HEK293 (cell line): ENCODE data around the gene HOXA6.

Source experiments
- CTCF ChIA-PET: fragments of 350-600 bp; formaldehyde crosslinking; extraction: SDS; loops from one replicate; lab custom pipeline; 2021; ENCODE audit warnings: antibody characterized with exemption; lab: Yijun Ruan, JAX
- POLR2A ChIA-PET: fragments of 300-600 bp; formaldehyde crosslinking; extraction: SDS; loops from one replicate; lab custom pipeline; 2020; ENCODE audit warnings: antibody characterized with exemption, inconsistent platforms; lab: Yijun Ruan, JAX
- H3K27ac ChIP-seq: fragments of 200-500 bp; sonication (Bioruptor generic); 2 replicates; pipeline ENCODE4 v1.5.1; 2014; ENCODE audit warnings: low read depth, low read length, control low read depth, inconsistent platforms; ENCODE audit errors: extremely low read depth
- H3K36me3 ChIP-seq, 2 experiments: fragments of 200-500 bp in 1 of 2; sonication (Bioruptor generic) in 1 of 2; 1 replicate in 1 of 2; 2 replicates in 1 of 2; pipeline ENCODE4 v1.5.1; 2014 to 2017; ENCODE audit warnings: inconsistent platforms in 2 of 2, low read length in 2 of 2; ENCODE audit not compliant: control insufficient read depth in 2 of 2, insufficient read depth in 1 of 2
- H3K4me1 ChIP-seq: fragments of 200-500 bp; sonication (Bioruptor generic); 2 replicates; pipeline ENCODE4 v1.5.1; 2014; ENCODE audit warnings: mild to moderate bottlenecking, low read length, inconsistent platforms; ENCODE audit not compliant: control insufficient read depth, insufficient read depth
- H3K4me3 ChIP-seq: 2 replicates; pipeline ENCODE4 v1.5.1; 2011; ENCODE audit warnings: low read depth, mild to moderate bottlenecking, control low read depth, low read length, moderate library complexity
- H3K9me3 ChIP-seq: fragments of 200-500 bp; sonication (Bioruptor generic); 2 replicates; pipeline ENCODE4 v1.5.1; 2014; ENCODE audit warnings: low read depth, low read length, inconsistent platforms; ENCODE audit not compliant: control insufficient read depth, insufficient read depth
- BCL11B ChIP-seq: fragments of 450-650 bp; formaldehyde crosslinking; IDR thresholded peaks from 2 replicates; pipeline ENCODE4 v1.5.1; 2016; ENCODE audit warnings: low read depth, missing biosample characterization, missing genetic modification characterization
- GLI2 ChIP-seq: fragments of 450-650 bp; formaldehyde crosslinking; IDR thresholded peaks from 2 replicates; pipeline ENCODE4; 2017; ENCODE audit warnings: missing biosample characterization, missing genetic modification characterization, low read depth, borderline replicate concordance
- GLIS1 ChIP-seq: fragments of 450-650 bp; formaldehyde crosslinking; IDR thresholded peaks from 2 replicates; pipeline ENCODE4 v1.5.1; 2016; ENCODE audit warnings: missing biosample characterization, missing genetic modification characterization
- PRDM1 ChIP-seq: fragments of 450-650 bp; formaldehyde crosslinking; IDR thresholded peaks from 2 replicates; pipeline ENCODE4; 2016; ENCODE audit warnings: missing biosample characterization, missing genetic modification characterization
- PRDM4 ChIP-seq: fragments of 450-650 bp; formaldehyde crosslinking; IDR thresholded peaks from 2 replicates; pipeline ENCODE4 v1.5.1; 2017; ENCODE audit warnings: missing biosample characterization, missing genetic modification characterization
- PRDM6 ChIP-seq: fragments of 450-650 bp; formaldehyde crosslinking; IDR thresholded peaks from 2 replicates; pipeline ENCODE4 v1.5.1; 2017; ENCODE audit warnings: missing biosample characterization, missing genetic modification characterization
- SP3 ChIP-seq: fragments of 450-650 bp; formaldehyde crosslinking; IDR thresholded peaks from 2 replicates; pipeline ENCODE4 v1.5.1; 2016; ENCODE audit warnings: missing biosample characterization, missing genetic modification characterization
- WT1 ChIP-seq: fragments of 450-650 bp; formaldehyde crosslinking; IDR thresholded peaks from 2 replicates; pipeline ENCODE4 v1.5.1; 2016; ENCODE audit warnings: missing biosample characterization, missing genetic modification characterization
- ZBTB17 ChIP-seq: fragments of 450-650 bp; formaldehyde crosslinking; IDR thresholded peaks from 2 replicates; pipeline ENCODE4 v1.5.1; 2016; ENCODE audit warnings: missing biosample characterization, missing genetic modification characterization
- ZBTB7A ChIP-seq: fragments of 450-650 bp; formaldehyde crosslinking; IDR thresholded peaks from 2 replicates; pipeline ENCODE4 v1.5.1; 2016; ENCODE audit warnings: low read depth, missing biosample characterization, missing genetic modification characterization
- ZFP69B ChIP-seq: fragments of 450-650 bp; formaldehyde crosslinking; IDR thresholded peaks from 2 replicates; pipeline ENCODE4 v1.5.1; 2016; ENCODE audit warnings: missing biosample characterization, missing genetic modification characterization
- ZNF146 ChIP-seq: fragments of 450-650 bp; formaldehyde crosslinking; IDR thresholded peaks from 2 replicates; pipeline ENCODE4 v1.5.1; 2016; ENCODE audit warnings: missing biosample characterization, missing genetic modification characterization
- ZNF184 ChIP-seq: fragments of 450-650 bp; IDR thresholded peaks from 2 replicates; pipeline ENCODE4 v1.5.1; 2018; ENCODE audit warnings: missing biosample characterization, mild to moderate bottlenecking, missing genetic modification characterization
- ZNF223 ChIP-seq: fragments of 450-650 bp; formaldehyde crosslinking; IDR thresholded peaks from 2 replicates; pipeline ENCODE4 v1.5.1; 2016; ENCODE audit warnings: missing biosample characterization, missing genetic modification characterization
- ZNF239 ChIP-seq: fragments of 450-650 bp; formaldehyde crosslinking; IDR thresholded peaks from 2 replicates; pipeline ENCODE4 v1.5.1; 2016; ENCODE audit warnings: missing biosample characterization, missing genetic modification characterization
- ZNF324 ChIP-seq: fragments of 450-650 bp; formaldehyde crosslinking; IDR thresholded peaks from 2 replicates; pipeline ENCODE4 v1.5.1; 2016; ENCODE audit warnings: missing biosample characterization, missing genetic modification characterization
- ZNF335 ChIP-seq: fragments of 450-650 bp; formaldehyde crosslinking; conservative IDR thresholded peaks from 2 replicates; pipeline ENCODE4 v1.5.1; 2016; ENCODE audit warnings: missing biosample characterization, missing genetic modification characterization
- ZNF341 ChIP-seq: fragments of 450-650 bp; formaldehyde crosslinking; IDR thresholded peaks from 2 replicates; pipeline ENCODE4; 2016; ENCODE audit warnings: low read depth, missing biosample characterization, missing genetic modification characterization
- ZNF404 ChIP-seq: fragments of 450-650 bp; formaldehyde crosslinking; IDR thresholded peaks from 2 replicates; pipeline ENCODE4 v1.5.1; 2017; ENCODE audit warnings: missing biosample characterization, missing genetic modification characterization
- ZNF48 ChIP-seq: fragments of 450-650 bp; formaldehyde crosslinking; IDR thresholded peaks from 2 replicates; pipeline ENCODE4 v1.5.1; 2016; ENCODE audit warnings: missing biosample characterization, missing genetic modification characterization
- ZNF596 ChIP-seq: fragments of 450-650 bp; IDR thresholded peaks from 2 replicates; pipeline ENCODE4 v1.5.0; 2018; ENCODE audit warnings: missing biosample characterization, mild to moderate bottlenecking, missing genetic modification characterization, moderate library complexity
- ZNF670 ChIP-seq: fragments of 450-650 bp; formaldehyde crosslinking; IDR thresholded peaks from 2 replicates; pipeline ENCODE4 v1.5.1; 2016; ENCODE audit warnings: missing biosample characterization, missing genetic modification characterization, low read depth
- ZNF768 ChIP-seq: fragments of 450-650 bp; formaldehyde crosslinking; IDR thresholded peaks from 2 replicates; pipeline ENCODE4 v1.5.1; 2018; ENCODE audit warnings: missing biosample characterization, mild to moderate bottlenecking, missing genetic modification characterization
- ZNF776 ChIP-seq: fragments of 450-650 bp; formaldehyde crosslinking; IDR thresholded peaks from 2 replicates; pipeline ENCODE4 v1.5.0; 2017; ENCODE audit warnings: missing biosample characterization, missing genetic modification characterization, borderline replicate concordance
- TF ChIP-seq, protein P1 (sequence below): fragments of 450-650 bp; formaldehyde crosslinking; IDR thresholded peaks from 2 replicates; pipeline ENCODE4 v1.5.1; 2016; ENCODE audit warnings: missing biosample characterization, missing genetic modification characterization
- TF ChIP-seq, protein P2 (sequence below): fragments of 450-650 bp; formaldehyde crosslinking; IDR thresholded peaks from 2 replicates; pipeline ENCODE4 v1.5.1; 2017; ENCODE audit warnings: missing biosample characterization, mild to moderate bottlenecking, missing genetic modification characterization, moderate library complexity
- TF ChIP-seq, protein P3 (sequence below): fragments of 450-650 bp; formaldehyde crosslinking; IDR thresholded peaks from 2 replicates; pipeline ENCODE4 v1.5.1; 2016; ENCODE audit warnings: missing biosample characterization, missing genetic modification characterization

The HOXA6 gene

GRCh38 chr7:27121684-27122076 is 25.9 kb downstream of the HOXA6 start (continued):
- 0 out of 2 replicates have a peak, but pooled peaks have one; percentile 55 for TF ChIP-seq PRDM4 (tag by site-specific recombination)
- no peak for TF ChIP-seq ZNF404 (tag by site-specific recombination)
- peak; percentile 95 for TF ChIP-seq PRDM6
- TF ChIP-seq ZBTB7A (tag by site-specific recombination): no peak
- TF ChIP-seq ZNF324 (tag by site-specific recombination): no peak
- TF ChIP-seq ZNF670 (tag by site-specific recombination): no peak
- TF ChIP-seq, protein P1, sequence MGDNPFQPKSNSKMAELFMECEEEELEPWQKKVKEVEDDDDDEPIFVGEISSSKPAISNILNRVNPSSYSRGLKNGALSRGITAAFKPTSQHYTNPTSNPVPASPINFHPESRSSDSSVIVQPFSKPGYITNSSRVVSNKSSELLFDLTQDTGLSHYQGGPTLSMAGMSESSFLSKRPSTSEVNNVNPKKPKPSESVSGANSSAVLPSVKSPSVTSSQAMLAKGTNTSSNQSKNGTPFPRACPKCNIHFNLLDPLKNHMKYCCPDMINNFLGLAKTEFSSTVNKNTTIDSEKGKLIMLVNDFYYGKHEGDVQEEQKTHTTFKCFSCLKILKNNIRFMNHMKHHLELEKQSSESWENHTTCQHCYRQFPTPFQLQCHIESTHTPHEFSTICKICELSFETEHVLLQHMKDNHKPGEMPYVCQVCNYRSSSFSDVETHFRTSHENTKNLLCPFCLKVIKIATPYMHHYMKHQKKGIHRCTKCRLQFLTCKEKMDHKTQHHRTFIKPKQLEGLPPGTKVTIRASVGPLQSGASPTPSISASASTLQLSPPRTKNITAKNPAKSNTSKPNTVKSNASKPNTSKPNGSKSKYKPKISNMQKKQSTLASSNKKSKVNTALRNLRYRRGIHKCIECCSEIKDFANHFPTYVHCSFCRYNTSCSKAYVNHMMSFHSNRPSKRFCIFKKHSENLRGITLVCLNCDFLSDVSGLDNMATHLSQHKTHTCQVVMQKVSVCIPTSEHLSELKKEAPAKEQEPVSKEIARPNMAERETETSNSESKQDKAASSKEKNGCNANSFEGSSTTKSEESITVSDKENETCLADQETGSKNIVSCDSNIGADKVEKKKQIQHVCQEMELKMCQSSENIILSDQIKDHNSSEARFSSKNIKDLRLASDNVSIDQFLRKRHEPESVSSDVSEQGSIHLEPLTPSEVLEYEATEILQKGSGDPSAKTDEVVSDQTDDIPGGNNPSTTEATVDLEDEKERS: no peak
- no peak for TF ChIP-seq SP3
- TF ChIP-seq ZNF146 (tag by site-specific recombination): no peak
- no peak for TF ChIP-seq ZNF239 (tag by site-specific recombination)
- no peak for TF ChIP-seq ZNF596 (tag by site-specific recombination)
- TF ChIP-seq BCL11B (tag by site-specific recombination): 0 out of 2 replicates have a peak, but pooled peaks have one; percentile 37
- no peak; the same call in 1 of the 2 replicates for TF ChIP-seq GLI2
- TF ChIP-seq ZNF341 (tag by site-specific recombination): peak; percentile 83
- TF ChIP-seq, protein P2, sequence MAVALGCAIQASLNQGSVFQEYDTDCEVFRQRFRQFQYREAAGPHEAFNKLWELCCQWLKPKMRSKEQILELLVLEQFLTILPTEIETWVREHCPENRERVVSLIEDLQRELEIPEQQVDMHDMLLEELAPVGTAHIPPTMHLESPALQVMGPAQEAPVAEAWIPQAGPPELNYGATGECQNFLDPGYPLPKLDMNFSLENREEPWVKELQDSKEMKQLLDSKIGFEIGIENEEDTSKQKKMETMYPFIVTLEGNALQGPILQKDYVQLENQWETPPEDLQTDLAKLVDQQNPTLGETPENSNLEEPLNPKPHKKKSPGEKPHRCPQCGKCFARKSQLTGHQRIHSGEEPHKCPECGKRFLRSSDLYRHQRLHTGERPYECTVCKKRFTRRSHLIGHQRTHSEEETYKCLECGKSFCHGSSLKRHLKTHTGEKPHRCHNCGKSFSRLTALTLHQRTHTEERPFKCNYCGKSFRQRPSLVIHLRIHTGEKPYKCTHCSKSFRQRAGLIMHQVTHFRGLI (tag by site-specific recombination): no peak
- TF ChIP-seq ZNF776 (tag by site-specific recombination): no peak
- TF ChIP-seq WT1: peak; percentile 92
- no peak for TF ChIP-seq ZNF184 (tag by site-specific recombination)
- TF ChIP-seq ZNF223 (tag by site-specific recombination): no peak

DNA sequence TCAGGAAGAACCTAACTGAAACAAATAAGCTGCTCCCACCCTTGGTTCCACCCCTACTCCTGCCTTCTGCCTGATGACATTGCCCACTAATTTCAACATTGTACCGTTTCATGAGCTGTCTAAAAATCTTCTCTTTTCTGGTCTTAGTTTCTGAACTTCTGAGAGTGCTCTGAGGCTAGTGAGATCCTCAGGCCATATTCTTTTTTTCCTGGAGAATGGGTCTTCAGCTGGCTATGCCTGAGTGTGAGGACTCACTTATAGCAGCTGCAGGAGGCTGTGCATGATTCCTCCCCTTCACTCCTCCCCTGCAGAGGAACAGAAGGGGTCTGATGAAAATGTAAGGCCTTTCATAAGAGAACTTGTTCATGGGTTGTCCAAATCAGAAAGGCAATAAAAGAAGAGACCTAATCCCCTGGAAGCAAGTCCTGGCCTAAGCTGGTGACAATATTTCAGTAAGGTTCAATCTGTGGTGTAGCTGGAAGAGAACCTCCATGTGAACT is 28.1 kb downstream of the HOXA6 start:
- H3K4me3 ChIP-seq: no peak overlapping the region
- H3K27ac ChIP-seq: no peak overlapping the region
- ChIA-PET POLR2A (interaction anchor here (1.0 to 1.4 kb wide), 2 partner anchors 11 to 65 kb away, joined by 3 to 5 read pairs; partner anchors contain the start of genes HOXA11 and HOXA4), CTCF (interaction anchor here (0.5 to 2.1 kb wide), 4 partner anchors 9 to 433 kb away, joined by 4 to 6 read pairs (median 5); partner anchors contain the start of gene HOXA5)
- H3K36me3 ChIP-seq: peaks cover 0 to 28% of the 10 kb centered on the region in 2 experiments; a peak in 1 of 3 replicates
- H3K9me3 ChIP-seq: no peaks in the 10 kb centered on the region
- peaks cover 37% of the 10 kb centered on the region for H3K4me1 ChIP-seq
- TF ChIP-seq ZNF768 (tag by site-specific recombination): no peak
- peak; percentile 76 for TF ChIP-seq GLIS1 (tag by site-specific recombination)
- peak; percentile 35; the same call in 1 of the 2 replicates for TF ChIP-seq ZNF335 (tag by site-specific recombination)
- TF ChIP-seq ZFP69B (tag by site-specific recombination): no peak
- TF ChIP-seq, protein P3, sequence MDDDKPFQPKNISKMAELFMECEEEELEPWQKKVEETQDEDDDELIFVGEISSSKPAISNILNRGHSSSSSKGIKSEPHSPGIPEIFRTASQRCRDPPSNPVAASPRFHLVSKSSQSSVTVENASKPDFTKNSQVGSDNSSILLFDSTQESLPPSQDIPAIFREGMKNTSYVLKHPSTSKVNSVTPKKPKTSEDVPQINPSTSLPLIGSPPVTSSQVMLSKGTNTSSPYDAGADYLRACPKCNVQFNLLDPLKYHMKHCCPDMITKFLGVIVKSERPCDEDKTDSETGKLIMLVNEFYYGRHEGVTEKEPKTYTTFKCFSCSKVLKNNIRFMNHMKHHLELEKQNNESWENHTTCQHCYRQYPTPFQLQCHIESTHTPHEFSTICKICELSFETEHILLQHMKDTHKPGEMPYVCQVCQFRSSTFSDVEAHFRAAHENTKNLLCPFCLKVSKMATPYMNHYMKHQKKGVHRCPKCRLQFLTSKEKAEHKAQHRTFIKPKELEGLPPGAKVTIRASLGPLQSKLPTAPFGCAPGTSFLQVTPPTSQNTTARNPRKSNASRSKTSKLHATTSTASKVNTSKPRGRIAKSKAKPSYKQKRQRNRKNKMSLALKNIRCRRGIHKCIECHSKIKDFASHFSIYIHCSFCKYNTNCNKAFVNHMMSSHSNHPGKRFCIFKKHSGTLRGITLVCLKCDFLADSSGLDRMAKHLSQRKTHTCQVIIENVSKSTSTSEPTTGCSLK: no peak
- TF ChIP-seq ZNF341 (tag by site-specific recombination): peak; percentile 47
- TF ChIP-seq PRDM1 (tag by site-specific recombination): 0 out of 2 replicates have a peak, but pooled peaks have one; percentile 31
- peak; percentile 86 for TF ChIP-seq ZBTB17 (tag by site-specific recombination)
- TF ChIP-seq ZNF48 (tag by site-specific recombination): no peak
